Stimulated activated naive CD8-positive, alpha-beta T cell treated with anti-CD3 and anti-CD28 coated beads, Interleukin-15, amount 100 ng/mL, for 72 hours (primary cell): ENCODE results near the gene CEMIP.

ENCODE experiments used
- ATAC-seq: fragments of 150-1000 bp; cut with Tn5 transposase; 2 replicates; pipeline ENCODE4 v1.10.0; 2021; ENCODE audit warnings: mild to moderate bottlenecking, moderate library complexity
- DNase-seq, 2 donors: peaks; one replicate each; pipeline ENCODE4 v3.0.0; 2021 to 2022
- H3K27ac Mint-ChIP-seq, 2 donors: one replicate each; pipeline ENCODE4 v1.8.0; 2022; ENCODE audit warnings: mild to moderate bottlenecking in 2 of 2, mixed read lengths in 2 of 2, moderate library complexity in 2 of 2
- H3K27me3 Mint-ChIP-seq: one replicate; pipeline ENCODE4 v1.8.0; 2022; ENCODE audit warnings: mixed read lengths
- H3K4me1 Mint-ChIP-seq: one replicate; pipeline ENCODE4 v1.8.0; 2022; ENCODE audit warnings: mild to moderate bottlenecking, mixed read lengths
- H3K4me3 Mint-ChIP-seq, 2 donors: one replicate each; pipeline ENCODE4 v1.8.0; 2022; ENCODE audit warnings: mild to moderate bottlenecking in 2 of 2, mixed read lengths in 2 of 2, moderate library complexity in 1 of 2
- H3K9me3 Mint-ChIP-seq, 2 donors: one replicate each; pipeline ENCODE4 v1.8.0; 2022; ENCODE audit warnings: mixed read lengths in 2 of 2

The CEMIP gene

DNA sequence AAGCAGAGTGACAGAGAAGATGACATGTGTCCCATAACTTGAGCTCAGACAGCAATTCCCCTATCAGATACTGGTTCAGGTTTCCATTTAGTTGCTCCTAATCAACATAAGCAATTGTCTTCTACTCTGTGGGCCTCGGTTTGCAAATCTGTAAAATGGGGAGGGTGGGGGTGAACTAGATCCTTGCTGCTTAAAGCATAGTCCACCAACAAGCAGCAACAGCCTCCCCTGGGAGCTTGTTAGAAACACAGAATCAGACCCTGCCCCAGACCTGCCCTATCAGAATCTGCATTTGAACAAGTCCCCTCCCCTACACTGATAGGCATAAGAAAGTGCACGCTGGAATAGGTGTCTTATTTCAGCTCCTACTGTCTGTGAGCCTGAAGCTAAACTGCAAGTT lies 87.8 kb downstream of the CEMIP start:
- no peak for ATAC-seq

DNA sequence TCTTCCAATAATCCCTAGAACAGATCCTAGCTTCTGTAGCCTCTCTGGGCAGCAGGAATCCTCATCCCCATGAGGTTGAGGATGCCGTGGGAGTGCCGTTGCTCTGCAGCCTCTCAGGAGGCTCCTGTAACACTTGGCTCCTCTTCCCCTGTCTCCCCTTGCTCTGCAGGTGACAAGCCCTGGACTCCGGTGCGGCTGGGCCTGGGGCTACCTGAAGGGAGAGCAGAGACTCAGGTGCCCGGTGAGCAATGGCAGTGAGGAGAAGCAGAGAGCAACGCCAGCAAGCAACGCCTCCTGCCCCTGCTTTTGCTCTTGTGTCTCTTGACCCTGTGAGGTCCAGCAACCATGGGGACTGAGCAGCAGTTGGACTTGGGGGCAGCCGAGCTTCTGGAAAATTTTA lies 91.2 kb downstream of the CEMIP start:
- Mint-ChIP-seq H3K27ac (peak overlapping the region in 1 of 2 donors; percentile 37), H3K4me3 (no peak overlapping the region), H3K27me3 (peaks cover under 1% of the 10 kb centered on the region), H3K4me1 (no peaks in the 10 kb centered on the region), H3K9me3 (no peaks in the 10 kb centered on the region)
- DNase-seq (no peak), ATAC-seq (no peak)

More for the DNA sequence above, 87.8 kb downstream of the CEMIP start:
- no peaks in the 10 kb centered on the region for H3K4me1 Mint-ChIP-seq
- DNase-seq = no peak
- H3K27me3 Mint-ChIP-seq = no peaks in the 10 kb centered on the region
- no peak overlapping the region for H3K4me3 Mint-ChIP-seq
- H3K27ac Mint-ChIP-seq = no peak overlapping the region
- H3K9me3 Mint-ChIP-seq = no peaks in the 10 kb centered on the region

DNA sequence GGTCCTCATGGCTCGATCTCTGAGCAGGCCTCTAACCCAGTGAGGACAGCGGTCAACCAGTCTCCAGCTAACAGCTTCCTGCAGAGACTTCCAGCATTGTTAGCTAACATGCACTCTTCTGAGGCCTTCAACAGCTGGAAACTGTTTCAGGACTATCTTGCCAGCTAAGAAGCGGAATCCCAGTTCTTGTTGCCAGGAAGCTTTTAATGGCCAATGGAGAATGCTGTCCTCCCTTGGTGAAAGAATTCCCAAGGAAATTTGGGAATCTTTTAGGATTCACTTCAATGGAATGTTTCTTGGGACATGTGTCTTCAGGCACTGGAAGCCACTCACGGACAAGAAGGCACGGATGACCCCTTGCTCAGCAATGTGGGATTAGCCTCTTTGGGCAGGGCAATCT lies 91.7 kb downstream of the CEMIP start:
- H3K4me1 Mint-ChIP-seq = no peaks in the 10 kb centered on the region
- ATAC-seq = no peak
- peaks cover 6% of the 10 kb centered on the region for H3K27me3 Mint-ChIP-seq
- DNase-seq = no peak
- H3K4me3 Mint-ChIP-seq = no peak overlapping the region
- H3K27ac Mint-ChIP-seq = no peak overlapping the region
- no peaks in the 10 kb centered on the region for H3K9me3 Mint-ChIP-seq

DNA sequence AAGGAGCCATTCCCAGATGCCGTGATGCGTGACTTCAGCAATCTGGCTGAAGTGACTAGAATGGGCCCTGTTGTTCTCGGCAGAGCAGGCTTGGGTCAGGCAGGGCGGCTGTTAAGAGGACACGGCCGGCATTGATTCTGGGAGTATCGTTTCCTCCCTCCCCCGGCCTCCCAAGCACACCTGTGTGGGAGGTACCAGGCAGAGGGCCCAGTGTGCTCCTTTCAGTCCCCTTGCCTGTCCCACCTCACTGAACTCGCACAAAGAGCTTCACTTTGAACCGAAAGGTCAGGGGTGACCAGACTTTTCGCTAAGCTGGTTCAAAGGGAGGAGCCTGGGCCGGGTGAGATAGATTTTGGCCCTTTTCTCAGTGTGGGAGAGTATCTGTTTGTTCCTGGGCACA lies 92.7 kb downstream of the CEMIP start:
- Mint-ChIP-seq H3K4me1 (no peaks in the 10 kb centered on the region), H3K27me3 (peaks cover 8% of the 10 kb centered on the region), H3K4me3 (no peak overlapping the region), H3K27ac (no peak overlapping the region), H3K9me3 (no peaks in the 10 kb centered on the region)
- DNase-seq (no peak), ATAC-seq (no peak)

DNA sequence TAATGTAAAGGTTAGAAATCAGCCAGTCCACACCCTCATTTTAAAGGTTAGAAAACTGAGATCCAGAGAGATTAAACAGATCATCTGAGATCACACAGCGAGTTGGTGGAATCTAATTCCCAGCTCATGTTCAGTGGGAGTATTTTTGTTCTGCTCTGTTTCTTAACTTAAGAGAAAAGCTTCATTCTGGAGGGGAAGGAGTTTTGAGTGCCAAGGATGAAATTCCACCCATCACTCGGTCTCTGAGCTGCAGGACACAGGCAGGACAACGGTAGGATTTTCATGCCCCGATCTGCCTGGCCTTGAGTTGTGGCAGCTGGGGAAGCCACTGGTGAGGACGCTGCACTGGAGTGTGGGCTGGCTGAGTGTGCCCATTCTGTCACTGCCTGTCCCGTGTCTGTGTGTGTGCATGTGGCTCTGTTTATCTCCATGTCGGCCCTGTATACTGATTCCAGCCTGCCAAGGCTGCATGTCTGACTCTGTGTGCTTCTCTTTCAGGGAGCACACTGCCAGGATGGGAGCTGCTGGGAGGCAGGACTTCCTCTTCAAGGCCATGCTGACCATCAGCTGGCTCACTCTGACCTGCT lies 94.3 kb downstream of the CEMIP start:
- Mint-ChIP-seq H3K4me3 (no peak overlapping the region), H3K4me1 (no peaks in the 10 kb centered on the region), H3K9me3 (no peaks in the 10 kb centered on the region), H3K27me3 (peaks cover 8% of the 10 kb centered on the region), H3K27ac (no peak overlapping the region)
- DNase-seq (no peak), ATAC-seq (no peak)

DNA sequence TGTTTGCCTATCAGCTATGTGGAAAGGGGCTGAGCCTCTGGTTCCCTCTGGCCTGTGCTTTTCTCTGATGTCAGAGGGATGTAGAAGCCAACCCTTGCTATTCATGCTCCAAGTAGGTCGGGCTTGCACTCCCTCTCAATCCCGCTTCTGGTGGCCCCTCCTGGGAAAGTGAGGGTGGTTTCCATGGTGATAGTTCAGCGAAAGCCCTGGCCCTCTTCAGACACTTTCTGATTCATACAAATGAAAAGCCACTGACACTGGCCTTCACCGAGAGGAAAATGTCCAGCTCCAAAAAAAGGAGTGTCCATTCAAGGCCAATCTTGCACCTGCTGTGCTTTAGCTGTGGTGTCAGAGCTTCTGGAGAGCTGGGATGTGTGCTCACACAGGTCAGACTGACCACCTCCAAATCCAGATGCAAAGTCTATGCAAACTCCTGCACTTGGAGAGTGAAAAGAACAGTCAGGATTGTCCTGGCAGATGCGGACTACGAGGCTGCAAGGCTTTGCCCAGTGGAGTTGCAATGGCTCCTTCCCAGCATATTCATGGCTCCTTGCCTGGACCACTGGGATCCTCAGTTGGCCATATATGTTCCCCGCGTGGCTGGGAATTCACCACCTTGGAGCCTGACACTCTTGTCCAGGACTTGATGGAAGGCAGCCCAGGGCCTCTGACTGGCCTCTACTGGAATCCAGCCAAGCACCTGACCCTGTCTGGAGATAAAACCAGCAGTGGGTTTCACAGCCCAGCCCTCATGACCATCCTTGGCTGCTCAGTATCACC lies 96.6 kb downstream of the CEMIP start:
- peak overlapping the region in 1 of 2 donors; percentile 91 for H3K27ac Mint-ChIP-seq
- H3K27me3 Mint-ChIP-seq = peaks cover 8% of the 10 kb centered on the region
- no peaks in the 10 kb centered on the region for H3K9me3 Mint-ChIP-seq
- no peak for ATAC-seq
- DNase-seq = no peak
- no peak overlapping the region for H3K4me3 Mint-ChIP-seq
- no peaks in the 10 kb centered on the region for H3K4me1 Mint-ChIP-seq

DNA sequence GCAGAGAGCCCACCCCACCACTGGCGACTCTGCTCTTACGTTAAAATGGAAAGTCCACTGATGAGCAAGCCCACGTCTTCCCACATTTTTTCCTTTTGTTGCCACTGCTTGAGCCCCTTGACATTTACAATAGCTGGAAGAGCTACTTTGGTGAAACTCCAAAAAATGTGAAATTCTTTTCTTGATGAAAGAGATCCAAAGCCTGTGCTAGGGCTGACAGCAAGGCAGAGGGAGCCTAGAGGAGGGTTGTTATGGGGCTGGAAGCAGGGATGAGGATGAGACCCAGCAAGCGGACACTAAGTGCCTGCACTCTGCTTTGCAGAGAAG lies 97.1 kb downstream of the CEMIP start:
- ATAC-seq = no peak
- Mint-ChIP-seq H3K4me3 (no peak overlapping the region), H3K27ac (peak overlapping the region in 1 of 2 donors; percentile 91)

DNA sequence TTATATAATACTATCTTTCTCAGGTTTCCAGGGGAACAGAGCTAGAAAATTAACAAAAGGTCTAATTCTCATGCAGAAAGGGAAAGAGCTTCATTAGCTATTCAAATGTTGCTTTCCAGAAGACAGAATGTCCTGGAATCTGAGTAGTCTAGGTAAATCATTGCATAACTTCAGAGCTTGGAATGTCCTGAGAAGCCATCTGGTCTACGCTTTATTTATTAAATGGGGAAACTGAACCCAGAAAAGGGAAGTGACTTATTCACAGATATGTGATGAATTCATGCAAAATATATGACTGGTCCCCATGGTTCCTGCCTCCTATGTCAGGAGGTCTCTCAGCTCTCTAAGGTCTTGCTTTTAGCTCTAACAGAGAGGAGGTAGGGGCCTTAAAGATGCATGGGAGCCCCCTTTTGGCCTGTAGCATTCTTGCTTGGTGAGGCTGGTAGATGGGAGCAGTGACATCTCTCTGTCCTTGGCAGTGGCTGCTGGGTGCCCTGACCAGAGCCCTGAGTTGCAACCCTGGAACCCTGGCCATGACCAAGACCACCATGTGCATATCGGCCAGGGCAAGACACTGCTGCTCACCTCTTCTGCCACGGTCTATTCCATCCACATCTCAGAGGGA lies 99.2 kb downstream of the CEMIP start:
- peaks cover 8% of the 10 kb centered on the region for H3K27me3 Mint-ChIP-seq
- H3K4me1 Mint-ChIP-seq = no peaks in the 10 kb centered on the region
- no peak overlapping the region for H3K4me3 Mint-ChIP-seq
- no peak overlapping the region for H3K27ac Mint-ChIP-seq
- H3K9me3 Mint-ChIP-seq = no peaks in the 10 kb centered on the region
- ATAC-seq = no peak
- no peak for DNase-seq

More for the DNA sequence above, 97.1 kb downstream of the CEMIP start:
- no peaks in the 10 kb centered on the region for H3K9me3 Mint-ChIP-seq
- H3K27me3 Mint-ChIP-seq = peaks cover 8% of the 10 kb centered on the region
- no peak for DNase-seq
- H3K4me1 Mint-ChIP-seq = no peaks in the 10 kb centered on the region

DNA sequence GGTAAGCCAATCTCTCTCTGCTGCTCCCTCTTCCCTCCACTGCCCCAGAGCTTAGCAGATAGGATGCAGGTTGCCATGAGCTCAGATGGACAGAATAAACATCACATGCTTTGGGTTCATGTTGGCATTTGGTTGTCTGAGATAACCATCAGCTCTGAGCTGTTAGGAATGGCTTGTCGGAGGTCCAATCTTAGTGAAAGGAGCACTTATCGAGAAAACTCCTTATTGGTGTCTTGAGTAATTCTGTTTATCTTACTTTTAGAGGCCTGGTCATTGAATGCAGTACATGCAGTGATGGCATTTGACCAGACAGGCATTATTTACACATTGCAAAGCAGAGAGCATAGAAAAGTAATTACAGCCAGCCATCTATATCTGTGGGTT lies 99.7 kb downstream of the CEMIP start:
- DNase-seq (no peak), ATAC-seq (no peak)
- Mint-ChIP-seq H3K27me3 (peaks cover 8% of the 10 kb centered on the region), H3K27ac (no peak overlapping the region), H3K4me3 (no peak overlapping the region), H3K4me1 (no peaks in the 10 kb centered on the region), H3K9me3 (no peaks in the 10 kb centered on the region)

DNA sequence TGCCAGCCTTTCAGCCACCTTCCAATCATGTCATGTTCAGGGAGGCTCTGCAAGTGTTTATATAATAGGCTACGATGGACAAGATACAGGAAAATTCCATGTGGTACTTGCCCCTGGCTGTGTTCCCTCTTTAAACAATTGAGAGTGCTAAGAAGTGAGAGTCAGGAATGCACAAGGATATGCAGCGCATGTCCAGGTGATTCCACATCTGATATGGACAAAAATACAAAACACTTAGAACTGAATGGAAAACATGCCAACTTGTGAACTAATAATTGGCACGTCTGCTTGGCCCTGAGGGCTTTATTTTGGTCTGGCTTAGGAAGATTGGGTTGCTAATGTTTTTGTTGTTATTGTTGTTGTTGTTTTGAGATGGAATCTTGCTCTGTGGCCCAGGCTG lies 100.9 kb downstream of the CEMIP start:
- ATAC-seq = no peak

DNA sequence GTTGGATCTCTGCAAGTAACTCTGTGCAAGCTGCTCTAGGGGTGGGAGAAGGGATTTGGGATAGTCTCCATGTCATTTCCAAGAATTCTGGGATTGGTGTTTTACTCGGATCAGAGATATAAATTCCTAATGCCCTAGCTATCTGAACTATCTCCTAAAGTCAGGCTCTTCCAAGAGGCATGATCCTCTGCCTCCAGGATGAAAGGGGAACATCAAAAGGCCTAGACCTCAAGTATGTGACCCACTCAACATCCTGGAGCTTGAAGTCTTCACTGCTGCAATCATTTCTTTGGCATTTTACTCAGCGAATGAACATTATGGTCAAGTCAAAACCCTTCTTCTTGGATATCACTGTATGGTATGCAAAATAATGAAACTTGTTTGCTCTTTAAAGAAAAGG lies 104.5 kb downstream of the CEMIP start:
- Mint-ChIP-seq H3K4me3 (no peak overlapping the region), H3K9me3 (no peaks in the 10 kb centered on the region), H3K27me3 (no peaks in the 10 kb centered on the region), H3K4me1 (peaks cover 2% of the 10 kb centered on the region), H3K27ac (no peak overlapping the region)
- no peak for ATAC-seq
- no peak for DNase-seq

More for the DNA sequence above, 100.9 kb downstream of the CEMIP start:
- Mint-ChIP-seq H3K4me1 (no peaks in the 10 kb centered on the region), H3K4me3 (no peak overlapping the region), H3K27ac (no peak overlapping the region), H3K9me3 (no peaks in the 10 kb centered on the region), H3K27me3 (peaks cover 8% of the 10 kb centered on the region)
- DNase-seq = no peak

DNA sequence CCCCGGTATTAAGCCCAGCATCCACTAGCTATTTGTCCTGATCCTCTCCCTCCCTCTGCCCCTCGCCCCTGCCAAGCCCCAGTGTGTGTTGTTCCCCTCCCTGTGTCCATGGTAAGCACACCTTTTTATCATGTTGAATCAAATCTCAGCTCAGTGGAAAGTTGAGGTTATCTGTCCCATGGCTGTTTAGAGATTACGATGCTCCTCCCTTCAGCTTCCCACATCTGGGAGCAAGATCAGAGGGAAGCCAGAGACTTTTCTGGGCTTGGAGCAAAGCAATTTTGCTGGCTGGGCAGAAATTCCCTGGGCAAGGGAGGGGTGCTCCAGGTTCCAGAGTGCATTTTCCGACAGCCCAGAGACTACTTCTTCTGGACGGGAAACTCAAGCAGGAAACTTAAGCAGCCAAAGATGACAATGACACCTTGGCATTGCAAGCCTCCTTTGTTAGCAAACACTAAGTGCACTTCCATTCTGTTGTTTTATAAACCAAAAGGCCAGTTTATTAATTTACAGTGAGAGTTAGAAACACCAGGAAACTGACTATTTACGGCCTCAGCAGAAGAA lies 105.9 kb downstream of the CEMIP start:
- DNase-seq (no peak), ATAC-seq (no peak)
- Mint-ChIP-seq H3K27me3 (no peaks in the 10 kb centered on the region), H3K9me3 (no peaks in the 10 kb centered on the region), H3K4me1 (peaks cover 5% of the 10 kb centered on the region), H3K27ac (no peak overlapping the region), H3K4me3 (no peak overlapping the region)

DNA sequence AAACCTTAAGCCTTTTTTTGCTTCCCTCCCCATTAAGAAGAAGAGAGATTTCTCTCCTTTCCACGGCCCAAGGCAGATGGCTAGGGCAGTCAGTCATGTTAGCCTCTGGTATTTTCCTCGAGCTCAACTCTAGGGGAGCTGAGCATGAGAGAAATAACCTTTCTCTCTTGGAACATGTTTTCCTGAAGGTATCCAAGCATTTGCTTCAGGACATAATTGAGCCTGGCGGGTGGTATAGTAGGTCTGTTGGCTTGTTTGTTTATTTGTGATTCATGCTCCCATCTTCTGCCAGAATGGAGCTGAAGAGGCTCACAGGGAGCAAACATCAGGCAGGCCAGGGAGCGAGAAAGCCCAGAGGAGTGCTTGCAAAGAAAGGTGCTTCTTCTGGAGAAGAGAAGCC lies 108.0 kb downstream of the CEMIP start:
- no peak for DNase-seq

DNA sequence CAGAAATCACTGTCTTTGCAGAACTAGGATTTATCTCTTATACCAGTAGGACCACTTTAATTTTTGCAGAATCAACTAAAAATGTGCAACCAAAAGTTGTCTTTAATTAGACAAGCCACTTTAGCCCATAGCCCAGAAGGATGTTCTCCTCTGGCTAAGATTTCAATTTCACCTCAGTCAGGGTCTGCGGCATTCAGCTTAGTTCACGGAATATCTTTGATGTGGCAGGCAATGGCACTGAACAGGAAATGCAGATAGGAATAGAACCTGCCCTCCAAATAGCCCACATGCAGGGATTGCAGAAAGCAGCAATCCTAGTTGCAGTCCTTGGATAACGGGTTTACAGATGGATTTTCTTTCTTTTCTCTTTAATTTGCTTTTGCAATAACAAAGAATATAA lies 109.7 kb downstream of the CEMIP start:
- H3K9me3 Mint-ChIP-seq = no peaks in the 10 kb centered on the region
- H3K27ac Mint-ChIP-seq = no peak overlapping the region
- ATAC-seq (no peak), DNase-seq (no peak)
- H3K4me3 Mint-ChIP-seq = no peak overlapping the region
- H3K4me1 Mint-ChIP-seq = peaks cover 5% of the 10 kb centered on the region
- H3K27me3 Mint-ChIP-seq = no peaks in the 10 kb centered on the region

More for the DNA sequence above, 108.0 kb downstream of the CEMIP start:
- ATAC-seq = no peak
- H3K27ac Mint-ChIP-seq = no peak overlapping the region
- H3K4me3 Mint-ChIP-seq = no peak overlapping the region
- H3K9me3 Mint-ChIP-seq = no peaks in the 10 kb centered on the region
- no peaks in the 10 kb centered on the region for H3K27me3 Mint-ChIP-seq
- H3K4me1 Mint-ChIP-seq = peaks cover 5% of the 10 kb centered on the region

DNA sequence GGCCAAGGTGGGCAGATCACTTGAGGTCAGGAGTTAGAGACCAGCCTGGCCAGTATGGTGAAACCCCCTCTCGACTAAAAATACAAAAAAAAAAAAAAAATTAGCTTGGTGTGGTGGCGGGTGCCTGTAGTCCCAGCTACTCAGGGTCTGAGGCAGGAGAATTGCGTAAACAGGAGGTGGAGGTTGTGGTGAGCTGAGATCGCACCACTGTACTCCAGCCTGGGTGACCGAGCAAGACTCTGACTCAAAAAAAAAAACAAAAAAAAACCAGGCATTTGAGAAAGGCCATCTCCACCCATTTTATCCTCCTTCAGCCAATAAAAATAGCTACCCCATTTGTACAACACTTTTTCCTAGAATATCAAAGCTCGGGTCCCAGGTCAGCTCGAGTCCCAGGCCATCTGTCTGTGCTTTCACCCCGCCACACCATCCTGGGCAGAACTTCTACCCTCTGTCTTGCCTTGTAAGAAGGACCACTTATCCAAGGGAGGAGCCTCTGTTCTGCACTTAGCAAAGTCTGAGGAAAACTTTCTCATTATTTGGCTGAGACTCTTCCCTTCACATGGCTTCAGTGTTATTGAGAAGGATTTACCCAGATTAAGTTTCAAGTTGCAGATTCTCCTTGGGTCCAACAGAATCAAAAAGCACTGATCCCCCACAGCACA lies 111.3 kb downstream of the CEMIP start:
- Mint-ChIP-seq H3K4me3 (no peak overlapping the region), H3K27ac (no peak overlapping the region), H3K27me3 (no peaks in the 10 kb centered on the region), H3K9me3 (no peaks in the 10 kb centered on the region), H3K4me1 (peaks cover 5% of the 10 kb centered on the region)
- DNase-seq (no peak), ATAC-seq (no peak)

DNA sequence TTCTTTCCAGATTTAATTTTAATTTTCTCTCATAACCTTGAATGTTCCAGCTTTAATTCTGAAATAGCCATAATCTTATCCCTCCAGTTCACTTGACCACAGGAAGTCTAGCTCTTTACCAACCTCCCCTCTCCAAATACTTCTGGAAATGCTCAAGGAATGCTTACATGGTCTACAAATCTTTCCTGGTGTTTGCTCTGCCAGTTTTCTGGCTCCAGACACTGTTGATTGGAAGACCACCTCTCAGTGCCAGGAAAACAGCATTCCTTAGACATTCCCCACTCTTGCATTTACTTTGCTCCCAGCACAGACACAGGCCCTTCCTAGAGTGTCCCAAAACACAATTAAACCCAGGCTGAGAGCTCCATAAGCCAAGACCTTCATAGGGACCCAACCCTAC lies 111.8 kb downstream of the CEMIP start:
- peaks cover 0 to 1% of the 10 kb centered on the region in 2 donors for H3K9me3 Mint-ChIP-seq
- no peak overlapping the region for H3K4me3 Mint-ChIP-seq
- H3K4me1 Mint-ChIP-seq = peaks cover 5% of the 10 kb centered on the region
- H3K27ac Mint-ChIP-seq = no peak overlapping the region
- ATAC-seq (no peak), DNase-seq (no peak)
- H3K27me3 Mint-ChIP-seq = no peaks in the 10 kb centered on the region
